ENCODE measurements around the gene TLE2.
A peak's percentile ranks its signal among the peaks of the same experiment; 100 is the strongest.
"Not testable (repeated sequence)": the region's sequence is repeated elsewhere in the genome, so short reads cannot be mapped to it uniquely, and the experiment has no call there.

Gene TLE2

GRCh38 chr19:2981898-2982297 is 47.2 kb downstream of the TLE2 start:
- DNase-seq: no peak

- DNase-seq: no peak
Observed at GRCh38 chr19:2978772-2979171, 50.3 kb downstream of the TLE2 start.

- DNase-seq: no peak
Observed at GRCh38 chr19:2978166-2978767, 50.8 kb downstream of the TLE2 start.

DNA sequence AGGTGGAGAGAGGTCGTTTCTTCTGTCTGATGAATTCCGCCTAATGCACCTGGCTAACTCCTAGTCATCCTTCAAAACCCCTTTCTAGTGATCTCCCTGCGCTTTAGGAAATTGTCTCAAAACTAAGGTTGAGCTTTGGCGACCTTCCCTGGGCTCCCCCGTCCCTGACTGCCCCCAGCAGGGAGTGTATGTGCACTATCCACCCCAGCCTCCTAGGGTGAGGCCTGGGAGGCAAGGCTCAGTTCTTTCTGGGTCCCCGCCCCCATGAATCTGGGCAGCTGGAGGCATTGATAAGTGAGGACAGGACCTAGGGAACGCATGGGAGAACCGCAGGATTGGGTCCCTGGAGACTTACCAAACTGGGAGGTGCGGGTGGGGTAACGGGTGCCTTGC is 51.3 kb downstream of the TLE2 start:
- no peak for DNase-seq

GRCh38 chr19:2977001-2977745 is 51.9 kb downstream of the TLE2 start, which contains the start of gene TLE6:
TSS of gene TLE6 (plus strand) at chr19:2977564. CDS start at chr19:2978234, 670 bp downstream.
- peak; percentile 96 for DNase-seq

DNA sequence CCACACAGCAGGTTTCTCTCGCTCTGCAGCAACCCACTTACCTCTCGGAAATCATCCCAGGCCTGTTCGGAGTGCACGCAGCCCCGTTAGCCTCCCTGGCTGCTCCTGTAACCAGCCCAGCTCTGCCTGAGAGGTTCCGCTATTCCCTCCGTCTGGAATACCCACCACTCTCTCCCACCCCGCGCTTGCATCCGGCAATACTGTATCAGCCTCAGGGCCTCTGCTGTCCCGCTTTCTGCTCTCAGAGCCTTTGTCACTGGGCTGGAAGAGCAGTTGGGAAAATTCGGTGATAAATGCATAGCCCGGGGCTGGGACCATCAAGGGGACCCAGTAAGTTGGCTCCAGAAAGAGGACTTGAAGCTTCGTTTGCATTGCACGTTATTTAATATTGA is 52.5 kb downstream of the TLE2 start:
- DNase-seq: no peak

DNA sequence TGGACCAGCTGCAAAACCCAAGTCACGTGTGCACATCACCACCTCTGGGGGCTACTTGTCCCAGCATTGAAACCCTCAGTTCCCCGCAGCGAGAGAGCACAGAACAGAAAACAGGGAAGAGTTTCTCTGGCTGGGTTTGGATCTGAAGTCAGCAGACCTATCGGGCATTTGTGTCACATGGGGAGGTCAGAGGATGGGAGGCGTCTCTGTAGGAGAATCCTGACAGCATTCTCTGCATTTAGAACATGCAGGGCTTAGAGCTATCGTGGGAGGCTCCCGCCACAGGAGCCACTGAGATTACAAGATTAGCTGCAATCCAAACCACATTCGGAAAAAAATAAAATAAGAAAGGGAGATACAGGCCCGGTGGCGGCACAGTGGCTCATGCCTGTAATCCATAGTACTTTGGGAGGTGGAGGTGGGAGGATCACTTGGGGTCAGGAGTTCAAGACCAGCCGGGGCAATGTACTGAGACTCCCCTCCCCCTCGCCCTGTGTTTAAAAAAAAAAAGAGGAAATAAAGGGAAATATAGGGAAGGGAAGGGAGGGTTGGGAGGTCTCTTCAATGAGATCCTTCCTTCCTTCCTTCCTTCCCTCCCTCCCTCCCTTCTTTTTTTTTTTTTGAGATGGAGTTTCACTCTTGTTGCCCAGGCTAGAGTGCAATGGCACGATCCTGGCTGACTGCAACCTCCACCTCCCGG is 54.6 kb downstream of the TLE2 start:
- DNase-seq: no peak

DNA sequence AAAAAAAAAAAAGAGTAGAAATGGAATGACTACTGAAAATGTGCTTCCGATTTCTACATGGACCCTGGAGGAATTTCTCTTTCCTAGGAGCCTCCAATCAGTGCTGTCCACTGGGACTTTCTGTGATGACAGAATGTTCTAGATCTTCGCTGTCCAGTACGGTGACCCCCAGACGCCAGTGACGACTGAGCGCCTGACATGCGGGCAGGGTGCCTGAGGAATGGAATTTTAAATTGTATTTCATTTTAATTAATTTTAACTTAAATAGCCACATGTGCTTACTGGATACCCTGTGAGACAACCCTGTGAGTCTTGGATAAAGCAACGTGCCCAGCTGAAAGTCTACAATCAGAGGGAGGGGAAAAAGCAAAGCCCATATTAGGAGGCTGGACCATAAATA is 55.9 kb downstream of the TLE2 start:
- DNase-seq: no peak

DNA sequence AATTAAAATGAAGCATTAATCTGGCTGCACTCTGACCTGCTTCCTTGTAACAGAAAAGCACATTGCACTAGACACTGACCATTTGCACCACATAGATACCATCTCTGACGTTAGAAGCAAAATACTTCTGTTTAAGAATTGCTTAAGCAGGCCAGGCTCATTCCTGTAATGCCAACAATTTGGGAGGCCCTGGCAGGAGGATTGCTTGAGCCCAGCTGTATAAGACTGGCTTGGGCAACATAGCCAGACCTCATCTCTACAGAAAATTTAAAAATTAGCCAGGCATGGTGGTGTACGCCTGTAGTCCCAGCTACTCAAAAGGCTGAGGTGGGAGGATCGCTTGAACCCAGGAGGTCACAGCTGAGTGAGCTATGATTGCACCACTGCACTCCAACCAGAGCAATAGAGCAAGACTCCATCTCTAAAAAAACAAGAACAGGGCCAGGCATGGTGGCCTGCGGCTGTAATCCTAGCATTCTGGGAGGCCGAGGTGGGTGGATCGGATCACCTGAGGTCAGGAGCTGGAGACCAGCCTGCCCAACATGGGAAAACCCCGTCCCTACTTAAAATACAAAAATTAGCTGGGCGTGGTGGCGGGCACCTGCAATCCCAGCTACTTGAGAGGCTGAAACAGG is 58.8 kb downstream of the TLE2 start:
- DNase-seq: no peak

DNA sequence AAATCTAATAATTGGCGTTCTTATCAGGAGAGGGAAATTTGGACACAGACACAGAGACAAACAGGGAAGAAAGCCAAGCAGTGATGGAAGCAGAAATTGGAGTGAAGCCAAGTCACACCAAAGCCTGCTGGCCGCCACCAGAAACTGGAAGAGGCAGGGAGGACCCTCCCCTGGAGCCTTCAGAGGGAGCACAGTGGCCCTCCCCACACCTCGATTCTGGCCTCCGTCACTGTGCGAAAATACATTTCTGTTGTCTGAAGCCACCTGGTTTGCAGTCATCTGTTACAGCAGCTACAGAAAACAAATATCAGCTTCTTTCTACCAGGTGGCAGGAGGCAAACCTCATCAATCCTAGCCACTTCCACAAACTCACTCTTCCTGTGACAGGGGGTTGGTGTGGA is 60.0 kb downstream of the TLE2 start:
- DNase-seq: no peak

DNA sequence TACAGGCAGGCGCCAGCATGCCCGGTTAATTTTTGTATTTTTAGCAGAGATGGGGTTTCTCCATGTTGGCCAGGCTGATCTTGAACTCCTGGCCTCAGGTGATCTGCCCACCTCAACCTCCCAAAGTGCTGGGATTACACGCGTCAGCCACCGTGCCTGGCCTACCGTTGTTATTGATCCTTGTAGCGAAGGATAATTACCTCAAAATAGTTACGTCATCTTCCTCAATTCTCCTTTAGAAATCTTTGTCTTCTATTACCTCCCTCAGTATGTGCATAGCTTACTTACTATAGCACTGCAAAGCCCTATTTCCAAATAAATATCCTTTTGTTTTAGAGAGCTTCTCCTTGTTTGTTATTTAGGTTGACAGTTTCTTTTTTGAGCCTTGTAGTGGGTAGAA is 61.1 kb downstream of the TLE2 start:
- DNase-seq: no peak

- DNase-seq: no peak
Observed at GRCh38 chr19:2964874-2965273, 64.2 kb downstream of the TLE2 start.

DNA sequence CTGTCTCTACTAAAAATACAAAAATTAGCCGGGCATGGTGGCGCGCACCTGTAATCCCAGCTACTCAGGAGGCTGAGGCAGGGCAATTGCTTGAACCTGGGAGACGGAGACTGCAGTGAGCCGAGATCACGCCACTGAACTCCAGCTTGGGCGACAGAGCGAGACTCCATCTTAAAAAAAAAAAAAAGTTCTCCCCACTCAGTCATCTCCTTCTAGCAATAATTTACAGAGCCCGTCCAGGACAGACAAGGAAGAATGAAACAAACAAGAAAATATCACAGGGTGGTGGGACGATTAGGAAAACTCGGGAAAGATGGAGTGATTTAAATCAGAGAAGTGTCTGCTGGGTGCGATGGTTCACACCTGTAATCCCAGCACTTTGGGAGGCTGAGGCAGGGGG is 65.4 kb downstream of the TLE2 start:
- DNase-seq: not testable (repeated sequence)

DNA sequence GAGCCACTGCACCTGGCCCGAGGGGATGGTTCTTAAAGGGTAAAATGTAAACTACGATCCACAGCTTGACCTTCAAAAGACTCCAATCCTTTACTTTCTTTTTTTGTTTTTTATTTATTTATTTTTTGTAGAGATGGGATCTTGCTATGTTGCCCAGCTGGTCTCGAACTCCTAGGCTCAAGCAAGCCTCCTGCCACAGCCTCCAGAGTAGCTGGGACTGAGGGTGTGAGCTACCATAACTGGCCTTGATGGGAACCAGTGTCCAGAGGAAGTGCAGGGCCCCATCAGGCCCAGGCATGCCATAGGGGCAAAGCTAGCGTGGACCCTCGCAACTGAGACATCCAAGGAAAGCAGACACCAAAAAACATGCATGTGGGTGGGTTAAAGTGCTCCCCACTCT is 66.0 kb downstream of the TLE2 start:
- DNase-seq: no peak

GRCh38 chr19:2962018-2962670 is 66.9 kb downstream of the TLE2 start:
- DNase-seq: peak; percentile 21

DNA sequence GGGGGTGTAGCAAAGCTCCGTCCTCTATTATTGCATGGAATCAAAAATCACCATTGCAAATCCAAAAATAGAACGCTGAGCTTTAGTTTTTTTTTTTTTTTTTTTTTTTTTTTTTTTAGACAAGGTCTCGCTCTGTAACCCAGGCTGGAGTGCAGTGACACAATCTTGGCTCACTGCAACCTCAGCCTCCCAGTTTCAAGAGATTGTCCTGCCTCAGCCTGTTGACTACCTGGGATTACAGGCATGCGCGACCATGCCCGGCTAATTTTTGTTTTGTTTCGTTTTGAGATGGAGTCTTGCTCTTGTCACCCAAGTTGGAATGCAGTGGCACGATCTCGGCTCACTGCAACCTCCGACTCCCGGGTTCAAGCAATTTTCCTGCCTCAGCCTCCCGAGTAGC is 69.0 kb downstream of the TLE2 start:
- no peak for DNase-seq

DNA sequence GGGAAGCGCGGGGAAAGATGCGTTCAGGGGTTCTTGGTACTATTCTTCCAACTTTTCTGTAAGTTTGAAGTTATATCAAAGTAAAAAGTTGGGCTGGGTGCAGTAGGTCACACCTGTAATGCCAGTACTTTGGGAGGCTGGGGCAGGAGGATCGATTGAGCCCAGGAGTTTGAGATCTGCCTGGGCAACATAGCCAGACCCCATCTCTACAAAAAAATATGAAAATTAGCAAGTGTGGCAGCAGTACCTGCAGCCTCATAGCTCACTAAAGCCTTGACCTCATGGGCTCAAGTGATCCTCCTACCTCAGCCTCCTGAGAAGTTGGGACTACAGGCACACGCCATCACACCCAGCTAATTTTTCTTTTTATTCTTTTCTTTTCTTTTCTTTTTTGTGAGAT is 71.9 kb downstream of the TLE2 start:
- DNase-seq: no peak

GRCh38 chr19:2952953-2953481 is 76.1 kb downstream of the TLE2 start:
- DNase-seq: no peak

GRCh38 chr19:2950286-2951124 is 78.6 kb downstream of the TLE2 start:
- DNase-seq: peak; percentile 100

GRCh38 chr19:2949939-2950285 is 79.2 kb downstream of the TLE2 start:
- DNase-seq: no peak

All from activated naive CD4-positive, alpha-beta T cell treated with anti-CD3 and anti-CD28 coated beads, Interleukin-2, amount 50 U/mL, for 16 hours (primary cell).